Measurements from ENCODE around the gene UBAC2.
A peak's percentile ranks its signal among the peaks of the same experiment; 100 is the strongest.
"Not testable (repeated sequence)": the region's sequence is repeated elsewhere in the genome, so short reads cannot be mapped to it uniquely, and the experiment has no call there.

UBAC2 gene

DNA sequence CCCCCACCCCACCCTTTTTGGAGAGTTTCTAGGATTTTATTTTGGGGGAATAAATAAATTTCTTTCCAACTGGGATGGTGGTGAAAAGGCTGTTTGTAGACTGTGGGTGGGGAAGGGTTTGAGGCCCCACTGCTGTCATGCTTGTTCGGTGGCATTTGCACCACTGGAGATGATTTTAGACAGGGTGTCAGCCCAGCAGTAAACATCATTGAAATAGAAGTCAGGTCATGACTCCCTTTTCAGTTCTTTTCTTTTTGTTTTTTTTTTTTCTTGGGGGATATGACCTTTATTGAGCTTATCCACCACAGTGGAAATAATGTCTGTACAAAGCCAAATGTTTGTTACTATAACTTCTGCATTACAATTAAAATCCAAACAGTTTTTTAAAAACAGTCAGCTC lies 14.1 kb downstream of the UBAC2 start:
- DNase-seq (ENCODE audit: low spot score), result no peak

DNA sequence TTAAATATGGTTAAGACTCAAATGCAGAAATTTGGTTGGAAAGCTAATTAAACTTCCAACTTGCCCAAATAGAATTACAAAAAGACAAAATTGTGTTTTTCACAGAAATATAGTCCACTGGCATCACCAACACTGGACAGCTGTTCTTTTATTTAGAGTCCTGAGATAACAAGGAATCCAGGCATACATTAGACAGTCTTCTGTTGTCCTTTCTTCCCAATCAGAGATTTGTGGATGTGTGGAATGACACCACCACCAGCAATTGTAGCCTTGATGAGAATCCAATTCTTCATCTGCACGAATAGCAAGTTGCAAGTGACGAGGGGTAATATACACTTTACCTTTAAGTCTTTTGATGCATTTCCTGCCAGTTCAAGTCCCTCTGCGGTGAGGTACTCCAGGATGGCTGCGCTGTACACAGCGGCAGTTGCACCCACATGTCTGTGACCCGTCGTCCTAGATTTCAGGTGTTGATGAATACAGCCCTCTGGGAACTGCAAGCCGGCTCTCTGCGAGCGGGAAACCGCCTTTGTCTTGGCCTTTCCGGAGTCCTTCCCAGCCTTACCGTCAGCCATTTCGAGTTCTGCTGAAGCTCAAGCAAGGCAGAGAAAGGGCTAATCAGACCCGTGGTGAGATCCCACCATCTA lies 14.7 kb downstream of the UBAC2 start:
- DNase-seq (ENCODE audit: low spot score), result no peak

DNA sequence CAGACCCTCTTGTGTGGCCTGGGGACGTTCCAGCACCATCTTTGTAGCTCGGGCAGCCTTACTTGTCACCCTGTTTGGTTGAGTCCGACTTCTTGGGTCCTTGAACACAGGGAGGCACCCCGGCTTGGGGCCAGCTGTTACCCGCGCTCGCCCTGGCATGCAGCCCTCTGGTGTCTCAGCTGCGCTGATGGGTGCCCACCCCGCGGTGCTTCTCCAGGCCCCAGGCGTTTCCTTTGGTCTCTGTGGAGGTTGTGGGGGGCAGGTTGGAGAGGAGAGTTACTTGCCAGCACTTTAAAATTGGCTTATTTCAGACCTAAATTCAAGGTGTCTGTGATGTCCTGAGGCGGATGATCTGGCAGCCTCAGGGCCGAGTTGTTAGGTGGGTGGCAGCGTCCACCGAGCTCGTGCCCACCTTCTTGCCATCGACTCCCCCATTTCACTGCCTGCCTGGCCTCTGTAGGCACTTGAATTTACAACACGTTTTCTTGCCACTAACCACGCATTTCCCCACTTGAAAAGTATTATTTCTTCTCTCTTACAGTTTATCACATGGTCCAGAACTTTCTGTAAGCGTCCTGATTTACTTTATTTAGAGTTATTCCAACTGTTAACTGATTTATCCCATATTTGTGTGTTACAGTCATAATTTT lies 16.9 kb downstream of the UBAC2 start:
- no peak for DNase-seq (ENCODE audit: low spot score)

DNA sequence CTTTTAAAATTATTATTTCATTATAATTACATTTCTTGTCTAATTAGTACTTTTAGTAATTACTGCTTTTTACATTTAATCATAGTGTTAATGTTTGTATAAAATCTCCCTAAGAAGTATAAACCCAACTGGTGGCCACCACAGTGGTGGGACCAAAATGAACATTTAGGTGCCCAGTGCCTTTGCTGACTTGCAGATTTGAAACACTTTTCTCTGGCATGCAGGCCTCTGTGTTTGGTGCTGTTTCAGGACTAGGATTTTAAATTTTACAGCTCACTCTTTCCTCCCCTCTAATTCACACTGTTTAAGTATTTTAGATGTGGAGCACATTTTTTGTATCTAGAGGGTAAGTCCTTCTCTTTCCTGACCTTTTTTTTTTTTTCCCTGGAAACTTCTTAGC lies 17.5 kb downstream of the UBAC2 start:
- DNase-seq (ENCODE audit: low spot score), result no peak

DNA sequence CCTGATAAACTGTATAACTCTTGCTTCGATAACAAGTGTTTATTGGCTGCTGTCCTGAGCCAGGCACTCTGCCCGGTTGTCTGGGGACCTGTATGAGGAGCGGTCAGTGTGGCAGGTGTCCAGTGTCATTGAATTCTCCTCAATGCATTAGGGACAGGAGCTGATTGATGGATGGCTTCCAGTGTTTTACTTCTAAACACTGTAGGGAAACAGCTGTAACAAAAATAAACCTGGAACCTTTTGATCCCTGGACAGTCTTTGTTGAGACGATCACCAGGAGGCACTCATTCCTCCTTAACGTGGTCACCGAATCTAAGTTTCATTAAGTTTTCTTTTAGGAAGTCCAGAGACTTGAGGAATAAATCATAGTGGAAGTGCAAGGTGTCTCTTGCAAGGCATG lies 17.9 kb downstream of the UBAC2 start:
- DNase-seq (ENCODE audit: low spot score), result peak; percentile 49

DNA sequence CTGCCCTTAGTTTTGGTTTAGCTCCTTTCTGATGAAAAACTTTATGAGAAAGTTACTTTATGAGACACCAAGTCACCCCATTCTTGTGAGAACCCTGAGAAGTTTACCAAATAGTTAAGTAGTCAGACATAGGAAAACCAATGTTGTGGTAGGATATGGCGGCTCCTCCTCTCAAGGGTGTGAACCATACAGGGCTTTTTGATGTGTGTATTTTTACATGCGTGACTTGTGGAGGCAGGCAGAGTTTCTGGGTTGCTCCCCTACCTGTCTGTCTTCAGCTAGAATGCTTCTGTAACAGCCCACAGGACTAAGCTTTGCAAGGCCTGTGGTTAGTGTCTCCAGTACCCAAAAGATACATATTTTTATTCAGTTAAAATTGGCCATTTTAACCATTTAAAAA lies 18.3 kb downstream of the UBAC2 start:
- no peak for DNase-seq (ENCODE audit: low spot score)

DNA sequence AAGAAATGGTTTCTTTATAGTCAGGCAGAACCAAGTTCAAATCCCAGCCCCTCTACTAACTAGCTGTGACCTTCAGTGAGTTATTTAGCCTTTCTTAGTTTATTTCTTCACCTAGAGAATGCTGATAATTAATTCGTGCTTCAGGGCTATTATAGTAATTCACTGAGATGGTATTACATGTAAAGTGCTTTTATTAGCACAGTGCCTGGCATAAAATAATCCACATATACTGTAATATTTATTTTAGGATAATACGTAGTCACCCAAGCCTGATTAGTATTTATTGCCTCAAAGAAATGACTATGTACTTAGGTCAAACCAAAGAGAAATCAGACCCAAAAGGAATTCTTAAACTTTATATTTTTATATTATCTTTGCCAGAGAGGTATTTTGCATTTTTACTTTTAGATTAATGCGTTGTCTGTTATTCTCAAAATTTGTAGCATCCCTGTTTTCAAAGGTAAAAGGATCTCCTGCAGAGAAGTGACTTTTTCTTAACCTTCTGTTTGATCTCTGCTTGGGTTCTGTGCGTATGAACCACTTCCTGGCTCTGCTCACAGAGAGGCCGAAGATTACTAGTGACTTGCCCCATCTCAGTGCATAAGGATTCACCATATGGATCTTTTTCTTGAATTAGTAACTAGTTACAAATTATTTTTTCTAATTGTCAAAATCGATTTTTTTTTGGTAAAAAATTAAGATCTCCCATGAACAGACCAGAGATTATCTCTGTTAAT lies 19.7 kb downstream of the UBAC2 start:
- DNase-seq (ENCODE audit: low spot score), result no peak

DNA sequence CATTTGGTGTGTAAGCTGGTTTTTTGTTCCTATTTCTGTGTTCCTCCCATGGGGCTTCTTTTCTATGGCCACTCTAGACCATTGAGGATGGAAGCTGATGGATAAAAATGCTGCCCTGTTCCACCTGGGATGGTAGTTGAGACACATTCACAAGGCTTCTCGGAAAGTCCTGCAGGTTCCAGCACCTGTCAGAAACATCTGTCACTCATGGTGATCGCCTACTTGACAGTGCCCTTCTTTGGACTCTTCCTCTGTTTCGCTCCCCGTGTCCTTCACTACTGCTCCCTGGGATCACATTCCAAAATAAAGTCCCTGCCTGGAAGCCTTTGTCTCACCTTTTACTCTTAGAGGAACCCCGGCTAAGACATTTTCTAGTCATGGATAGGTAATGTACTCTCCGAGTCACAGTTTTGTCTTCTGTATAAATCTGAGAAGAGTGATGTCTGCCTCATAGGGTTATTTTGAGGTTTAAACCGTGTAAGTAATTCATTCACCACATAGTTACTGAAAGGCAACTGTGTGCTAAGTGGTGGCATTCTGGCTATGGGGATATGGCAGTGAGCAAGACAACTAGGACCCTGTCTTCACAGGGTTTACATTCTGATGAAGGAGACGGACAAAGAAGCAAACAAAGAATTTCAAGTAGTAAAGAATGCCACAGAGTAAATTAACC lies 21.0 kb downstream of the UBAC2 start:
- DNase-seq (ENCODE audit: low spot score), result no peak

DNA sequence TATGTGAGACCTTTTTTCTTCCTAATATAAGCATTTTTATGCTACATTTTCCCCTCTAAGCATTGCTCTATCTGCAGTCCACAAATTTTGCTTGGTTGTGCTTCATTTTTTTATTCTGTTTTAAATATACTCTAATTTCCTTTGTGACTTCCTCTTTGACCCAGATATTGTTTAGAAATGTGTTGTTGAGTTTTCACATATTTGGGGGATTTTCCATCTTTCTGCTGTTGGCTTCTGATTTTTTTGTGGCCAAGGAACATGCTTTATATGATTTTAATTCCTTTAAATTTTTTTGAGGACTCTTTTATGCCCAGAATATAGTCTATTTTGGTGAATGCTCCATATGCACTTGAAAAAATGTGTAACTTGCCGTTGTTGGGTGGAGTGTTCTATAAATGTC lies 22.9 kb downstream of the UBAC2 start:
- DNase-seq (ENCODE audit: low spot score), result no peak

DNA sequence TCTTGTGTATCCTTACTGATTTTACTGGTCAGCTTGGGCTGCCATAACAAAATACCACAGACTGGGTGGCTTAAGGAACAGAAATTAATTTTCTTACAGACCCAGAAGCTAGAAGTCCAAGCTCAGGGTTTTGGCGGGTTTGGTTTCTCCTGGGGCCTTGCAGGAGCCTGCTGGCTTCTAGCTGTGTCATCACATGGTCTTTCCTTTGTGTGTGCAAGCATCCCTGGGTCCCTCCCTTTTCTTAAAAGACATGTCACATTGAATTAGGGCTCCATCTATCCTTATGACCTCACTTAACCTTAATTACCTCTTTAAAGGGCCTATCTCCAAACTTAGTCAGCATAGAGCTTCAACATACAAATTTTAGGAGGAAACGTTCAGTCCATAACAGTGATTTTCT lies 23.4 kb downstream of the UBAC2 start:
- DNase-seq (ENCODE audit: low spot score), result no peak

DNA sequence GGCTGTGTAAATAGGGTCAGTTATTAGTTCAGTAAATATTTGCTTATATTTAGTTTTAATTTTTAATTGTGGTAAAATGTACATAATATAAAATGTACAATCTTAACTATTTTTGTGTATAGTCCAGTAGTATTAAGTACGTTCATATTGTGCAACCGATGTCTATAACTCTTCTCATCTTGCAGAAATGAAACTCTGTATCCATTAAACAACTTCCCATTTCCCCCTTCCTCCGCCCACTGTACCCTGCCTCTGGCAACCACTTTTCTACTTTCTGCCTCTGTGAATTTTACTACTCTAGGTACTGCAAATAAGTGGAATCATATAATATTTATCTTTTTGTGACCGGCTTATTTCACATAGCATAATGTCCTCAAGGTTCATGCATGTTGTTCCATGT lies 24.4 kb downstream of the UBAC2 start:
- no peak for DNase-seq (ENCODE audit: low spot score)

DNA sequence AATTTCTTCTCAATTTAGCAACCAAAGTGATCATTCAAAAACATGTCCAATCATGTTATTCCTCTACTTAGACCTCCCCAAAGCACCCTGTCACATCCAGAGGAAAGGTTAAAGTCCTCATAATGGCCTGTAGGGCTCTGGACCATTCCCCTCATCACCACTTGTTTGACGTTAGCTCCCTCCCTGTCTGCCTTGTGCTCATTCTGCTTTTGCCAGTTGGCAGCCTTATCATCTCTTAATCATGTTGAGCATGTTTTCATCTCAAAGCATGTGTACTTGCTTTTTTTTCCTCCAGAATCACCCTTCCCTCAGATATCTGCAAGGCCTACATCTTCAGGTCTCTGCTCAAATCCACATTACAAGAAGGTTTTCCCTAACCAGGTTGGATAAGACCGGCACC lies 25.9 kb downstream of the UBAC2 start:
- no peak for DNase-seq (ENCODE audit: low spot score)

DNA sequence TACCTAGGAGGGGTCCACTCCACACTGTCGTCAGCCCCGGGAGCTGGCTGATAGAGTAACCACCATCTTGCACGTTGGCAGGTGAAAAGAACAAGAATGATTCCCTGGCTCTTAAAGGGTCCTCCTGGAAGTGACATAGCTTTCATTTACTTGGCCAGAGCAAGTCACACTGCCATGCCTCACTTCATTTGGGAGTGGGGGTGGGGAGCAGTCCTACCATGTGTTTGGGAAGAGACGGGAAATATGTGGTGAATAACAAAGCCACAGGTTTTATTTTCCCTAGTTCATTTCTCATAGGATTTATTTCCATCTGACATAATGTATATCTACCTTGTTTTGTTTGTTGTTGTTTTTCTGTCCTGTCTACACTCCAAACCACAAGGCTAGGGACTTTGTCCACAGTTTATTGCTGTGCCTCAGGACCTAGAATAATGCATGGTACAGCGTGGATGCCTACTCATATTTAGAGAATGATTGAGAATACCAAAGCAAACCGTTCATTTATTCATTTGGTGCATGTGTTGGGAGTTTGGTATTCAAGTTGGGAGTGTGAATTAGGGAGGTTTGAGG lies 26.8 kb downstream of the UBAC2 start:
- no peak for DNase-seq (ENCODE audit: low spot score)

DNA sequence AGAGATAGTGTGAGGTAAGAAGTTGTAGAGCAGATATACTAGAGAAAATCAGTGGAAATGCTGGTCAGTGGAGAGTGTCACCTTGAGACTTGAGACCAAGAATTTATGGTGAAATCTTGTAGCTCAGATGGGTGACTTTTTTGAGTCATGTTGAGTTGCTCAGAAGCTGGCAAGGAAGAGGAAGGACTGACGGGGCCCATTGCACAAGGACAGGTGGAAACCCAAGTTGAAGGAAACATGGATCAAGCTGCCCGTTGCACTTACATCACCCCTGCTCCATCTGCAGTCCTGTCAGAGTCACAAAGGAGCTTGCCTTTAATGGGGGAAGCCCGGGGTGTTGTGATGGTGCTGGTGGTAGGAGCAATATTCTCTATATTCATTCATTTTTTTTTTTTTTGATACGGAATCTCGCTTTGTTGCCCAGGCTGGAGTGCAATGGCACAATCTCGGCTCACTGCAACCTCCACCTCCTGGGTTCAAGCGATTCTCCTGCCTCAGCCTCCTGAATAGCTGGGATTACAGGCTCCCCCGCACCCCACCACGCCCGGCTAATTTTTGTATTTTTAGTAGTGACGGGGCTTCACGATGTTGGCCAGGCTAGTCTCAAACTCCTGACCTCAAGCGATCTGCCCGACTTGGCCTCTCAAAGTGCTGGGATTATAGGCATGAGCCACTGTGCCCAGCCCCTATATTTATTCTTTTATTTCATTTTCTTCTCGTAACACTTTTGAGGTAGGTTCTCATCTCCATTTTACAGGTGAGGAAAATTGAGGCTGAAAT lies 27.4 kb downstream of the UBAC2 start:
- no peak for DNase-seq (ENCODE audit: low spot score)

DNA sequence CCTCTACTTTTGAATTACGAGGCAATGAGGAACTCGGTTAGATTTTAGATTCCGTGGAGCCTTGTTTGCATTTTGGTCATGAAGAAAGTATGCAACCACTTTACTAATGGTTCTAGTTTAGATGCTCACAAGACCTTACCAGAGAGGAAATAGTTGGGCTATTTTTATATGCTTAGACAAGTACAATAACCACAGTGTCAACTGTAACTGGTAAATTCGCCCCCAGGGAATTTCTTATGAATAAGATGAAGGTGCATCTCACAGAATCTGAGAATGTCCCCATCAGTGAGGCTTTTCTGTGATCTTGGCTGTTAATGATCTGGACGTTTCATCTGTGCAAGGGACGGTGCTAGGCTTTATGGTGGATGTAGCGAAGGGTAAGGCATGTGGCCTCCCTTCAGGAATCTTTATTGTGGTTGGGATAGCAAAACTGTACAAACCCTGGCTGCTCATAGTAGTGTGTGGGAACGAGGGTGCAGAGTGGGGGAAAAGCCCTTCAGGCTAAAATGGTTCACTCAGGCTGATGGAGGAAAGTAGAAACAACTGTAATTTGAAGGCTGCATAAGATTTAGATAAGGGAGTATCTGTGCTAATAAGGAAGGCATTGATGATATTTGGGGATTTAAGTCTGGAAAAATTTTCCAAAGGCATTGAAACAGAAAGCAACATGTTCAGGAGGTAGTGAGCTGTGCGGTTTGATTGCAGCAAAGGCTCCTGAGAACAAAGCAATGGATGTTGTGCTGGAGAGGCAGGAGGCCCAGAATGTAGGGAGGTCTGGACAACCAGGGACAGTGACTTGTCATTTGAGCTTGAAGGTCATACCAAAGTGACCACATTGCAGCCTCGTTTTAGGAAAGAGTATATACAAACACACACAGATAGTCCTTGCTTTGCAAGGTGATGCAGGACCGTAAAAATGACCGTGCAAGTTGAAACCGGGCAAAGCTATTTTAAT lies 28.4 kb downstream of the UBAC2 start:
- no peak for DNase-seq (ENCODE audit: low spot score)

DNA sequence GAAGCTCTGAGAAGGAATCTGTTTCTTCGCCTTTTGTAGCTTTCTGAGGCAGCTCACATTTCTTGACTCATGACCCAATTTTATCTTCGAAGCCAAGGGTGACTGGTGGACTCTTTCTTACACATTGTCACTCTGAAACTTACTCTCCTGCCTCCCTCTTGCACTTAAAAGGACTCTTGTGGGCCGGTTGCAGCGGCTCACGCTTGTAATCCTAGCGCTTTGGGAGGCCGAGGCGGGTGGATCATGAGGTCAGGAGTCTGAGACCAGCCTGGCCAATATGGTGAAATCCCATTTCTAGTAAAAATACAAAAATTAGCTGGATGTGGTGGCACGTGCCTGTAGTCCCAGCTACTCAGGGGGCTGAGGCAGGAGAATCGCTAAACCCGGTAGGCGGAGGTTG lies 29.9 kb downstream of the UBAC2 start:
- not testable (repeated sequence) for DNase-seq (ENCODE audit: low spot score)

DNA sequence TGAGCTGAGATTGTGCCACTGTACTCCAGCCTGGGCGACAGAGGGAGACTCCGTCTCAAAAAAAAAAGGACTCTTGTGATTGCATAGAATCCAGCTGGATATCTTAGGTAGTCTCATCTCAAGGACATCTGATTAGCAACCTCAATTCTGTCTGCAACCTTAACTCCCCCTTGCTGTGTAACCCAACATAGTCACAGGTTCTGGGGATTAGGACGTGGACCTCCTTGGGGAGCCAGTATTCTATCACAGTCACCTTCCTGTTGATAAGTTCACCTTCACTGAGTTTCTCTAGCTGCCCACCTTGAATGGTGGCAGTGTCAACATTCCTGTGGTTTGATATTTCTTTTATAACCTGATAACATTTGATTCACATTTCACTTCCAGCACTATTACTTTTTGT lies 30.3 kb downstream of the UBAC2 start:
- no peak for DNase-seq (ENCODE audit: low spot score)

DNA sequence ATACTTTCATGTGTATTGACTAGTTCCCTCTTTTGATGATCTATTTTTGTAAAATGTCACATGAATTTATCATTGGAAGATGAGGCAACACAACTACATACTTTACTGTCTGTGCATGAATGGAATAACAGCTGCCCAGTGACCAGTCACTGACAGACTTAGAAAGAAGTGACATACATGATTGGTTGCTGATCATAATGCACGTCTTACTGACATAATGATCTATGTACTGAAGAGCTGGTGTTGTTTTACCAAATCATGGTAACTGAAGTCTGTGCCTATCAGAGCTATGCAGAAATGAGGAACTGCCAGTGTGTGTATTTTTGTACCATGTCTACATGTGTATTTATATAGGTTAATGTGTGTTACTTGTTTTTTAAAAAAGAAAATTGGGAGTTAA lies 31.1 kb downstream of the UBAC2 start:
- no peak for DNase-seq (ENCODE audit: low spot score)

DNA sequence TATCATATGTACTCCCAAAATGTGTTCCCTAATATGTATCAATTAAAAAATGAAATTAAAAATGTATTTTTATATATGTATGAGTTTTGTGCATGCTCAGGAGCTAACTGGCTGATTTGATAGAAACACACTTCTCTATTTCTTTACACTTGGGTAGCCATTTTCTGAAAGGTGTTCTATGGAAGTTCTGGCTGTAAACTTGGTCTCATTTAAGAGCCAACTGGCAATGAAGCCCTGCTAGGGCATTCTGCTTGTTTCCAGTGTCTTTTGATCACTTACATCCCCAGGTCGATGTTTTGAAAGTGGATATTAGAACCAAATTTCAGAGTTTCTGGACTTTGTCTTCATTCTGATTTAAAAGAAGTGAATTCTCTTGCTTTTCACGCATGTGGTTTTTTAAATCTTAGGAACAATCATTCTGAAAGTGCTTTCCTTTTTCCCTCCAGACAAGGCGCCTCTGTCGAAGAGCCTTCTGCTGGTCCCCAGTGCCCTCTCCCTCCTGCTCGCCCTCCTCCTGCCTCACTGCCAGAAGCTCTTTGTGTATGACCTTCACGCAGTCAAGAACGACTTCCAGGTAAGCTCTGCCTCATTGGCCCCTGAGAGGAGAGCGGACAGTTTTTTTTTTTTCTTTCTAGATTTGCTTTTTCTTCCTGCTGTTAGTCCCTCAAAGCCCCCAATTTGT lies 37.5 kb downstream of the UBAC2 start:
- DNase-seq (ENCODE audit: low spot score), result no peak

DNA sequence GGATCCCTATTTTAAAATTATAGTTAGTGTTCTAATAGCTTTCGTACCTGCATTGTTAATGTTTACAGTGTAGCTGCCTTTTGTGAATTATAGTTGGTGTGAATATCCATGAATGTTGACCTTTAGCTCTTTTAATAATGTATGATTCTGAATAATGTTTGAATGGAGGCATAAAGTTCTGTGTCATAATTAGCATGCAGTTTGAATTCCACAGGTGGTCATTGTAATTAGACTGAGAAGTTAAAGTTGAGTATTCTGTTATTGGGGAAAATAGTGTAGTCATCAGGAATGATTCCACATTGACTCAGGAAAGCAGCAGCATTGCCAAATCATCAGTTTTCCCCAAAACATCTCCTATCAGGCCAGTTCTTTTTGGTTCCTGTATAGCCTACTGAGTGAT lies 45.4 kb downstream of the UBAC2 start:
- DNase-seq (ENCODE audit: low spot score), result no peak

Data from pons (tissue), 1 donor.